NCI-H510A treated with DMSO at 0.1 percent for 48 hours (cell line): Measurements from ENCODE around the gene ASAP2.
"Not testable (repeated sequence)": the region's sequence is repeated elsewhere in the genome, so short reads cannot be mapped to it uniquely, and the experiment has no call there.

Source experiments
- DNase-seq: peaks from one replicate; lab custom pipeline; 2025; lab: John Stamatoyannopoulos, UW

Gene ASAP2

DNA sequence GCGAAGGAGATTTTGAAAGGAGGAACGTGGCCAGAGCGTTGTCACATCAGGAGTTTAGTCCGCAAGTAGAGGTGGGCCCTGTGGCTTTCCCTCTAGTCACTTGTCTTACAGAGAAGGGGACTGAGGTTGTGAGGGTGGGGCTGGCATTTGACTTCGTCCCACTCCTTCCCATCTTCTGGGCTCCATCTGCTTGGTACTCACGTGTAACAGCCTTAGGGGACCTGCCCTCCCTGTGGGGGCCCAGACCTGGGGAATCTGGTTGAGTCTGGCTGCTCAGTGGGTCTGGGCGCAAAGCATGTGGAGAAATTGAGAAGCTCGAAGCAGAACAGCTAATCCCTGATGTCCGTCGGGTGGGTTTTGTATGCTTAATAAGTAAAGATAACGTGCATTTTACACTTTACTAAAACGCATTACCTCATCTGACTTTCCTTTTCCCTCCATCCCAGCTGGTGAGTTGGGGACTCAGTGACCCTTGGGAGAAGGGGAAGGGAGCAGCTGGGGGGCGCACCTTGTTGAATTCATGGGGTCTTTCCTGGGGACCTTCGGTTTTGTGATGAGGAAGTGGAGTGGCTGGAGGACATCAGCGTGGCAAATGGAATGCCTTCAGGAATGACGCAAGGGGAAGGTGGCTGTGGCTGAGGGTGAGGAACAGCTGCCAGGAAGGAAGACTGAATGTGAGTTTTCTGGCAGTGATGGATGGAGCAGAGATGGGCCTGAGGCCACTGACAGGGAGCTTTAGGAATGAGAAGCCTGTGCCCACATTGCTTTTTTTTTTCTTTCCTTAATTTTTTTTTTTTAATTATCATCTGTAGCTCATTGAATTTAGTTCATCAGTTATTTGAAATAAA lies 44.8 kb downstream of the ASAP2 start:
- DNase-seq: no peak

DNA sequence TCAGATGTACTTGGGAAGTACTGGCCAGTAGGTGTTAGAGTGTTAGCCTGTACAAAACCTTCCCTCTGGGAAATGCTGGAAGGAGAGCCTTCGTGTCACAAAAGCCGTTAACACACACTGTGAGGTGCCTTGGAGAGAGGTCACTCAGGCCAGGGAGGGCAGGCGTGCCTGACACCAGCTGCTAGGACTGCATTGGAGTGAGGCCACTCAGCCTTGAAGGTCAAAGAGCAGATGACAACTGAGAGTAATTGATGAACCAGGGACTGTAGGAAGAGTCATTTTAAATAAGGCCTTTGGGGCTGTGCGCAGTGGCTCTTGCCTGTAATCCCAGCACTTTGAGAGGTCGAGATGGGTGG lies 45.4 kb downstream of the ASAP2 start:
- no peak for DNase-seq

DNA sequence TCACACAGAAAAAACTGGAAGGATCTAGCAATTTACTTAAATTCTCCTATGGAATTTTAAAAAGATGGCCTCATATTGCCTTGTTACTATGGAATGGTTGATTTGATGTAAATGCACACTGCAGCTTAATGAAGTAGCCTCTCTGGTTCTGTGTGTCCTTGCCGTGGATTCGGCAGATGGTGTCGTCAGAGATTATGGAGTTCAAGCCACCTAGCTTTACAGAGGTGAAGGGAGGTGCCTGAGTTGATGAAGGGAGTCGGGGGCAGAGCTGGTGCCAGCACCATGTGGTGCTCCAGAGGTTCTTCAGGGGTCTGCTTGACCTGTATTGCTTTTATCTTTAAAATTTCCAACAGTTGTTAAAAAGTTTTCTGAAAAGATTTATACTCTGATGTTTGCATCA lies 48.8 kb downstream of the ASAP2 start:
- no peak for DNase-seq

DNA sequence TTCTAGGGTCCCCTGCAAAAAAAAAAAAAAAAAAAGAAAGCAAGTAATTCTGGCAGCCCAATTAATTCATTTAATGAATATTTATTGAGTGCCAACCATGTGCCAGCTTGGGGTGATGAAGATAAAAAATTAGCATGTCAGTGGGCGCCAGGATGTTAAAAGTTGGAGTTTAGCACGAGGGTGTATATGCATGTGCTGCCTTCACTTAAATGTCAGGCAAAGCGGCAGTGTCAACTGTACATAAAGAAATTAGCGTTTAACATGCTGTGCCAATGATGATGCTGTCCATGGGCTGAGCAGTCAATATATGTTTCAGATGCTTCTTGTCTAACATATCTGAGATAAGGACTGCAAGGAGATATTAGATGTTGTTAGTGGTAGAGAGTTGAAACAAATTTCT lies 49.5 kb downstream of the ASAP2 start:
- no peak for DNase-seq

DNA sequence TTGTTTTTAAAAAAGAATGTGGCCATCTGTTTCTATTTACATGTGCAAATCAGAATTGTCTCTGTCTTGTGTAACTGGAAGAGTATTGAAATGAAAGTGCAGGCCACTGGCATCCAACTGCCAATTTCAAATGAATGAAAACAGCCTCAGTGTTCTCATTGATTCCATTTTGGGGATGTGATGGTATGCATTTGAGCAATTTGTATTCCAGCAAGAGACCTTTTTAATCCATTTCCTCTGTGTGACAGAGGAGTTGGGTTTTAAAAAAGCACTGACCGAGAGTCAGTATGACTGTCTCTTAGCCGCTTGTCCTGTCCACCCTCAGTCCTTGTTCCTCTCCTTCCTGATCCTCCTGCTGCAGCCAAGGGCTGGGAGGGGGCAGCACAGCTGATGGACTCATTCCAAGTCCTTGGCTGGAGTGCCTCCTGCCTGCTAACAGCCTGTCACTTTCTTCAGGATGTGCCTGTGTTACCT lies 50.0 kb downstream of the ASAP2 start:
- no peak for DNase-seq

DNA sequence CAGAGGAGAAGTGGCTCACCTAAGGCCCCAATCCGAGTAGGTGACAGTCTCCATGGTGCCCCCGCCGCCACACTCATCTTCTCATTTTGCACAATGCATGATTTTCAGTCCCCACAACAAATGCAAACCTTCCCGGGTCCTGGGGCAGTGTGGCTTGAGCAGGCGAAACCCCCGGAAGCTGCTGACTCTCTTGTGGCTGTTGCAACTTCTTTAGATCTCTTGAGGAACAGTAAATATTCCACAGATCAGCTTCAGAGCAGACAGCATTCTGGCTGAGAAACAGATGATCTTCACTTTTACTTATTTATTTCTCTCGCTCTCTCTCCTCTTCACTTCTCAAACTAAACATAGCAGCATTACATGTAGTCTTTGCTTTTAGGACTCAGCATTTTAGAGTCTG lies 51.9 kb downstream of the ASAP2 start:
- DNase-seq: no peak

DNA sequence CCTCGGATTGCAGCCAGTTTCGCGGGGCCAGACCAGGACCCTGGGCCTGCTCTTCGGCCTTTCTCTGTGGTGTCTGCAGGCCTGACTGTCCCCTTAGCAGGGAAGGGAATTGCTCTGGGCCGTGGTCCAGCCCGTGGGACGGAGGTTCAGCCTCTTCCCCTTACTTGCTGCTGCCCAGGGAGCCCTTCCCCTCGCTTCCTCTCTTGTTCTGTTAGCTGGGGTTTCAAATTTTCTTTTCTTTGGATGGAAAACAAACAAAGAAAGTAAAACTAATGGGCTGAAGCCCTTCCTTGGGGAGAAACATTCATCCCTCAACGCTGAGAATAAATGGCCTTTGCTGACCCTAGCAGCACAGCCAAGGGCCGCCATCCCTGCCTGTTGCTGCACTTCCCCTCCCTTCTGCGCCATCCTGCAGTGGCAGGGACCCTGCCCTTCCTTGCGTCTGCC lies 52.4 kb downstream of the ASAP2 start:
- no peak for DNase-seq

DNA sequence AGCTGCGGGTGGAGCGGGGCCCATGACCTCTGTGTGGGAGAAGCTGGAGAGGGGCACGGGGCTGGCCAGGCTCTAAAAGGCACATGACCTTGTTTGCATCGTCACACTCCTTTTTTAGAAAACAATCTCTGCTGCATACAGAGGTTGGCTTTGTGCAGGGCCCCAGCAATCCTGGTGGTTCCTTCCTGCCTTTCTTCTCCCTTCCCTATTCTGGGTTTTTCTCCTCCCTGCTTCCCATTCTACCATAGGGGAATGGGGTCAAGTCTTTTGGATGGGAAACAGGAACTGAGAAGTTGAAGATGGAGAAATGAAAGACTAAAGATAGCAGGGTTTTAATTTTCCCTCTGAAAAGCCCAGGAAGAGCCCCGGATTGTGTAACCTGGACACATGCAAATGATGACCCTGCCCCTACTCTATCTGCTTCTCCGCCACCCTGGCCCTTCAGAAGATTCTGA lies 53.9 kb downstream of the ASAP2 start:
- DNase-seq: no peak

DNA sequence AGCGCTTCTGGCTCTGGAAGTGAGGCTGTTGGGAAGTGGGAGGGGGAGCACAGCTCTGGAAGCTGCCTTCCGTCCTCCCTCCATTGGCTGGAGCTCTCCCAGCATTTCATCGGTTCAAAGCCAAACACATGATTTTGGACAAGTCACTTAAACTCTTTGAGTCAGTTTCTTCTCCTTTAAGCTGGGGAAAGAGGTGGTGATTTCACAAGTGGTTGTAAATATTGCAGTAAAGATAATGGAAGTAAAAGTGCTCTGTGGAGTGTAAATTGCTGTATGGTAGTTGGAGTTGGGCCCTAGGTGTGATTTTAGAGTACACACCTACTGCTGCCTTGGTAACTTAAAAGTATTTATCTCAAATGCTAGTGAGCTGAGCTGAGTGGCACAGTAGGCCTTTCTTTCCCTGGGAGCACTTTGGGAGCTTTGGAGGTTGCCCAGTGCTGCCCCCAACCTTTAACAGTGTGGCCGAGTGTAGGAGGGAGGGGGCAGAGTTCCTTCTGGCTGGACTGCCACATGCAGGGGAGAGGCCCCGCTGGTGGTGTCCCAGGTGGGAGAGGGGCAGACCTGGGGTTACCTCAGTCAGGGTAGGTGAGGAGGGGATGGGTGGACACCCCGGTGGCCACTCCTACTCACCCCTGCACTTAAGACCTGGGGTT lies 54.7 kb downstream of the ASAP2 start:
- no peak for DNase-seq

DNA sequence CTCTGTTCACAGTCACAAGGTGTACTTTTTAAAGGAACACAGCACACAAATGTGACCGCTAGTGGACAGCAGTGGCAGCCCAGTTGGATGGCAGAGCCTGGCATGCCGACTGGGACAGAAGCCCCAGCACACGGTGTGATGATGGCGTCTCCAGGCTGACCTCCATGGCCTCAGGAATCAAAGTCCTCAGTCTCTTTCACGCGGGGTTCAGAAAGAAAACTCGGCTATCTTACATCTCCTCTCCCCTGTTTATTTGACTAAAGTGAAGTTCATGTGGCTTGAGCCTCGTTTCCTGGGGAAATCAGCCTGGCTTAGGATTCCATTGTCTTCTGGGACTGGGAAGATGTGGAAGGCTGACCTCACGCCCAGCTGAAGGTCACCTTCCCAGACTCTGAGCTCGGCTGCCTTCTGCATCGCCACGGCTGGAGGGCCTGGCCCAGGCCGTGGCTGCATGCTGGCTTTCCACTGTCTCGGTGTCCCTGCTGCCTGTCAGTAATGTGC lies 56.1 kb downstream of the ASAP2 start:
- DNase-seq: no peak

DNA sequence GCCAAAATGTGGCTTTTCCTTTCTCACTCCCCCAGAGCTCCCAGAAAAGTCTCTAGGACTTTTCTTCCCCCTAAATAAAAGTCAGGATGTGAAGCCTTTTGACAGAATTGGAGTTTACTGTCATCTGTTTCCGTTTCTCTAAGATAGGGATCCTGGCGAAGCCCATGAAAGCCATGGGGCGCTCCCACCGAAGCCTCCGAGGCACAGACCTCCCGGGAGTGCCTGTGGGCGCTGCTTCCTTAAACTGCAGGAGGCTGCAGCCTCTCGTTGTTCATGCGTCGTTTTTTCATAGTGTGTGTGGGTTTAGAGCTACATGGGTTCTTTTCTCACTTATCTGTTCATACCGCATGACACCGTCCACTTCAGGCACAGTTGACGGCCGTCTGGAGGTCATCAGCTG lies 56.8 kb downstream of the ASAP2 start:
- DNase-seq: no peak

DNA sequence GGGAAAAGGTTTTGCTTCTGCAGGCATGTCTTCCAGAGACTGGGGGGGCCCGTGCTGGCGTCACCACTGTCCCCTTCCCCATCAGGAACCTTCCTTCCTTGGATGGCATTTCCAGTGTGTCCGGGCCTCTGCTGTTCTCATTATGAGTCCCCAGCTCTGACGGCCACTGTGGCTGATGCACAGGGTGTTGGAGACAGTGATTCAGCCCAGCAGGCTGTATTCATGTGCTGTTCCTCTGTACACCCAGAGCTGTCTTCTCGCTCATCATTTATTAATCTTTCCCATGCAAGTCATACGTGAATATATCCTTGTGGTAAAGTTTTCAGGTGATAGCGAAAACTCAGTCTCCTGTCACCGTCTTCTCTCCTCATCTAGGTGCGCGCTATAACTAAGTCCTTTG lies 57.7 kb downstream of the ASAP2 start:
- DNase-seq: no peak

DNA sequence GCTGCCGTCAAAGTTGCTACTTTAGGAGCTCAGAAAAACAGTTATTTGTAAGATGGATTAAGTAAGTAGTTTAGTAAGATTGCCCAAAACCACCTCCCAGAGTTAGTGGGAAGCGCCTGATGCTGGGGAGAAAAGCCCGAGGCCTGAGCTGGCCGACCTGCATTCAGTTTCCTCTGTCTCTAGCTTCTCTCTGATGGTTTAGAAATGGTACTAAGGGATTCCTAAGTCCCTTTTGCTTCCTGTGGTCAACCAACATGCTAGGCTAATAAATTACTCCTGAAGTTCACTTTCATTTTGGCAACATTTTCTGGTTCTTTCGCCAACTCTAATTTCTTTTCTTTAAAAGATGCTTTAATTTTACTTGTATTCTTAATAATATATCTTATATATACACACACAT lies 60.1 kb downstream of the ASAP2 start:
- DNase-seq: no peak

DNA sequence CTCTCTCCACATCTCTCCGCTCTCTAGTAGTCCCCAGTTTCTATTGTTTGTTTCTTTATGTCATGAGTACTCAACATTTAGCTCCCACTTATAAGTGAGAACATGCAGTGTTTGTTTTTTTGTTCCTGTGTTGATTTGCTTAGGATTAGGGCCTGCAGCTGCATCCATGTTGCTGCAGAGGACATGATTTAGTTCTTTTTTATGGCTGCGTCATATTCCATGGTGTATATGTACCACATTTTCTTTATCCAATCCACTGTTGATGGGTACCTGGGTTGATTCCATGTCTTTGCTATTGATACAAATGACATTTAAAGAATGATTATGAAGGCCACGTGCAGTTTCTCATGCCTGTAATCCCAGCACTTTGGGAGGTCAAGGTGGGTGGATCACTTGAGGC lies 60.7 kb downstream of the ASAP2 start:
- not testable (repeated sequence) for DNase-seq

DNA sequence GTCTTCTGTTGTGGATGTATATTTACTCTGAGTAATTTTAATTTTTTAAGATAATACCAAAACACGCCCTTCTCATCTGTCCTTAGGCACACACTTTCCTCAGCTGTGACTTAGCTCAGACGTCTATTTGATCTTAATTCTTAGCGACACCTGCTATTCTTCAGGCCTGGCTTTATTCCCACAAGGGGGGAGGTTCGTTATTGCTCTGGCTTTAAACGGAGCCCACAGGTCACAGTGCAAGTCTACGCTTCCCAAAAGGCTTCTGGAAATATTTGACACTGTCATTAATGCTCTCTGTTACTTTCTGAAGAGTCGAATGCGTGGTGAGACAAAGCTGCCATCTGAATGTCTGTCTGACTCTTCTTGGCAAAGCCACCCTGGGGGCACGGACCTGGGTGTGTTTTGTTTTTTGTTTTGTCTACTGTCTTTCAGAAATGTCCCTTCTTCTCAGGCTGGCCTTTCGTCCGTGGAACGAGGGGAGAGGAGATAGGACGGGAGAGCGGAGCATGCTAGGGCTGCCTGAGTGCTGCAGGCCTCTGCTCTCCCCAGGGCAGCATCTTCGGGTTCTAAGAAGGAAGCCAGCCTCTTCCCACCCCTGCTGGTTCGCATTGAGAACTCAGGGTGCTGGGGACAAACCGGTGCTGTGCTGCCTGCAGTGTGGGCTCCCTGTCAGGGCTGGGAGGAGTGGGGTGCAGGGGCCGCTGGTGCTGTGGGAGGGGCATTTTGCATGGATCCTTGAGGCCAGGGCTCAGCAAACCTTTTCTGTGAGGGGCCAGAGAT lies 61.9 kb downstream of the ASAP2 start:
- no peak for DNase-seq

DNA sequence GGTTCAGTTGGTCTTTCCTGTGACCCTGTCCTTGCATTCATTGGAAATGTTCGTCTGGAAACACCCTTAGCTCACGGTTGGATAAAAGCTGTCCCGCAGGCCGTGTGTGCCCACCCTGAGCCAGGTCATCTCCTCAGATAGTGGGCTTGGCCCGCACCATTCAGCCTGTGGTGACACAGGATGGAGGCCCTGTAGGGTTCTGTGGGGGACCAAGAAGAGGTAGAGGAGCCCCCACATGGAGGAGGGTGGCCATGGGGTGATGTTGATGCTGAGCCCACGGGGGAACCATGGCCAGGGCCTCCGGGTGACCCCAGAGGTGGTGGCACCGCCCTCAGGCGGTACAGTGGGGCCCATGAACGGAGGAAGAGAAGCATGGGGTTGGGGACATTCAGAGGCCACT lies 62.7 kb downstream of the ASAP2 start:
- no peak for DNase-seq

DNA sequence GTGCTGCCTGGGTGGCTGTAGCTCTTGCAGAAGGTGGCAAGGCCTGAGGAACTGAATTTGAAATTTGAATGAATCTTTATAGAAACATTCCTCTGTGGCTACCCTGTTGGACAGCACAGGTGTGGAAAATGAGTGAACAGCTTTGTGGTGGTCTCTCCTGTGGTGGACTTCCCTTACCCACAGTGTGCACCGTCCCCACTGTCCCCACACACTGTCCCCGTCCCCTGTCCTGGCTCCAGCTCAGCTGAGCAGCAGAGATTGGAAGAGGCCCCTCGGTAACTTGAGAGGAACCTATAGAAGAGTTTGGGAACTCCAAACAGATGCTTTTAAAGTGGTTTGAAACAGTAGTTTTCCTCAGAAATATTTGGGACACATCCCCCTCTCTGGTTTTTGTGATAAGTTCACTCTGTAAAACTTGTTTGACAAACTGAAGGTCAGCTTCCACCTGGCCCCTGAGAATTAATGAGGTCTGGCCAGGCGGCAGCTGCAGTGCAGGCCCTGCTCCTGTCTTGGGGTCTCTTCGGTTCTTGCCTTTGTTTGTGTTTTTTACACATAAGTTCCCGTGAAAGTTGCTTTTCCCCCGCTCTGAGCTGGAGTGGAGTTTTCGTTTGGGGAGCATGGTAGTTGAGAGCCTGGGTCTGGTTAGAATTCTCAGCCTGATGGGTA lies 63.2 kb downstream of the ASAP2 start:
- no peak for DNase-seq

DNA sequence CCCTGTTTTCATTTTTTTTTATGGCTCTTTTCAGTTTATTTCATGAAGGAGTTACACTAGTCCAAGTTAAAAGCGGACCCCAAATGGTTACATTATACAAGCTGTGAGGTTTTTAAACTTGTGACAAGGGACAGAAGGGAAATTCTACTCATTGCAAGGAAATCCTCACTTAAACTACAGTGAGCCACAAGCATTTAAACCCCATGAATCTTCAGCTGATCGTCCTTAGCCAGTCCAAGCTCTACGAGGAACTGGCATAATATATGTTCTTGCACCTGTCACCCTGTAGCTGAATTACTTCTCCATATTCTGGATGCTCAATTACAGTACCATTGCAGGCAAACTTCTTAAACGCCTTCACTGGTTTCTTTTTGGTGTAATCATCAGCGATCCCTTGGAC lies 64.5 kb downstream of the ASAP2 start:
- DNase-seq: no peak

DNA sequence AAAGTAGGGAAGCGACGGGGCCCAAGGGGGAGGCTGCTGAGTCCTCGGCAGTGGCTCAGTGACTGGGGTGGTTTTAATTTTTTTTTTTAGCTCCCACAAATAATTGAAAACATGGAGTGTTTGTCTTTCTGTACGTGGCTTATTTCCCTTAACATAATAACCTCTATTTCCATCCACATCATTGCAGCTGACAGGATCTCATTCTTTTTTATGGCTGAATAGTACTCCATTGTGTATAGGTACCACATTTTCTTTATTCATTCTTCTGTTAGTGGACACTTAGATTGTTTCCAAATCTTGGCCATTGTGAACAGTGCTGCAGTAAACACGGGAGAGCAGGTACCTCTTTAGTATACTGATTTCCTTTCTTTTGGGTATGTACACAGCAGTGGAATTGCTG lies 65.1 kb downstream of the ASAP2 start:
- no peak for DNase-seq

DNA sequence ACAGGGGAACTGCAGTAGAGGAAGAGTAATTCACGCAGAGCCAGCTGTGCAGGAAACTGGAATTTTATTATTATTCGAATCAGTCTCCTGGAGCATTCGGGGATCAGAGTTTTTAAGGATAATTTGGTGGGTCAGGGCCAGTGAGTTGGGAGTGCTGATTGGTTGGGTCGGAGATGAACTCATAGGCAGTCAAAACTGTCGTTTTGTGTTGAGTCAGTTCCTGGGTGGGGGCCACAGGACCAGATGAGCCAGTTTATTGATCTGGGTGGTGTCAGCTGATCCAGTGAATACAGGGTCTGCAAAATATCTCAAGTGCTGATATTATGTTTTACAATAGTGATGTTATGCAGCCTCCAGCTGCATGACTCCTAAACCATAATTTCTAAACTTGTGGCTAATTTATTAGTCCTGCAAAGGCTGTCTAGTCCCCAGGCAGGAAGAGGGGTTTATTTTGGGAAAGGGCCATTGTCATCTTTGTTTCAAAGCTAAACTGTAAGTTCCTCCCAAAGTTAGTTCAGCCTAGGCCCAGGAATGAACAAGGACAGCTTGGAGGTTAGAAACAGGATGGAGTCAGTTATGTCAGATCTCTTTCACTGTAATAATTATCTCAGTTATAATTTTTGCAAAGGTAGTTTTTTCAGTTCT lies 67.0 kb downstream of the ASAP2 start:
- no peak for DNase-seq

DNA sequence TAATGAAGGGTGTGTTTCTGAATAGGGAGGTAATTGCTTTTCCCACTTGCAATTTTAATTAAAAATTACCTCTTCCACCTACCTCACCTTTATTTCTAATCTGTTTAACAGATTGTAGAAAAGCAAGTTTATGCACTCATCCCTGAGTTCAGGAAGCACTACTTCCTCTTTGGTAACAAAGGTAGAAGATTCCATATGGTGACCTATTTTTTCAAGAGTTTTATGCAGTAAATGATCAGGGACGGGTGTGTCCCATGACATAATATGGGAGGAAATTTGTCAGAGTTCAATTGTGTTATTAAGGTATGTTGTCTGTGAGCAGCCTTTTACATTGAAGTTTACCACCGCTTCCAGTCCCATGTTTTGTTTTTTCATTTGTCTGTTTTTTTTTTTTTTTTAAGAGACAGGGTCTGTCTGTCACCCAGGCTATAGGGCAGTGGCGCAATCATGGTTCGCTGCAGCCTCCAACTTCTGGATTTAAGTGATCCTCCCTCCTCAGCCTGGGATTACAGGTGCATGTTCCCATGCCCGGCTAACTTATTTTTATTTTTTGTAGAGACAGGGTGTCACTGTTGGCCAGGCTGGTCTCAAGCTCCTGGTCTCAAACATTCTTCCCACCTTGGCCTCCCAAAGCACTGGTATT lies 68.2 kb downstream of the ASAP2 start:
- no peak for DNase-seq
